Measurements from ENCODE around the gene RHBDL2. TPM values are rescaled to one million over a fixed set of nuclear protein-coding genes. Genes with fewer than 3 reads are reported as not detected.

The RHBDL2 gene
- total and polyA plus RNA-seq, 2 of the 13 experiments (the other 11 are each of a cell fraction or from before 2014, with no cell fraction given): 3.3 to 5.4 TPM

DNA sequence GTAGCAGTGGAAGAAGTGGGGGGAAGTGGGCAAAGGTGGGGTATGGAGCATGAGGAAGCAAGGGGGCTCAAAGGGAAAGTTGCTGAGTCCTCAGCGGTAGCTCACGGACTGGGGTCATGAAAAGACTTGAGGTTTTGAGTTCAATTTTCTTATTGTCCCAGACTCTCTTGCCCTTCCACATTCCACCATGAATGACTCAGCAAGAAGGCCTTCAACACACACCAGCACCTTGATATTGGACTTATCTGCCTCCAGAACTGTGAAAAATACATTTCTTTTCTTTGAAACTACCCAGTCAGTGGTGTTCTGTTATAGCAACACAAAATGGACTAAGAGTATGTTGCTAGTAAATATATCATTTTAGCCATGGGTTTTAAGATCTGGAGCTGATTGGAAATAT lies 17.3 kb upstream of the RHBDL2 start (continued):
- TF ChIP-seq, protein P1, sequence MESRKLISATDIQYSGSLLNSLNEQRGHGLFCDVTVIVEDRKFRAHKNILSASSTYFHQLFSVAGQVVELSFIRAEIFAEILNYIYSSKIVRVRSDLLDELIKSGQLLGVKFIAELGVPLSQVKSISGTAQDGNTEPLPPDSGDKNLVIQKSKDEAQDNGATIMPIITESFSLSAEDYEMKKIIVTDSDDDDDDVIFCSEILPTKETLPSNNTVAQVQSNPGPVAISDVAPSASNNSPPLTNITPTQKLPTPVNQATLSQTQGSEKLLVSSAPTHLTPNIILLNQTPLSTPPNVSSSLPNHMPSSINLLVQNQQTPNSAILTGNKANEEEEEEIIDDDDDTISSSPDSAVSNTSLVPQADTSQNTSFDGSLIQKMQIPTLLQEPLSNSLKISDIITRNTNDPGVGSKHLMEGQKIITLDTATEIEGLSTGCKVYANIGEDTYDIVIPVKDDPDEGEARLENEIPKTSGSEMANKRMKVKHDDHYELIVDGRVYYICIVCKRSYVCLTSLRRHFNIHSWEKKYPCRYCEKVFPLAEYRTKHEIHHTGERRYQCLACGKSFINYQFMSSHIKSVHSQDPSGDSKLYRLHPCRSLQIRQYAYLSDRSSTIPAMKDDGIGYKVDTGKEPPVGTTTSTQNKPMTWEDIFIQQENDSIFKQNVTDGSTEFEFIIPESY (CRISPR knock-in tag; IDR thresholded peaks at IDR 0.05): 0 out of 2 replicates have a peak, but pooled peaks have one; percentile 42
- TF ChIP-seq NFE2 (CRISPR knock-in tag; IDR thresholded peaks at IDR 0.05): peak; percentile 87; the same call in 1 of the 2 replicates
- no peak for TF ChIP-seq HNF4G (IDR thresholded peaks at IDR 0.05; ENCODE audit: borderline replicate concordance, low read depth, low read length)
- TF ChIP-seq HNF4G (CRISPR knock-in tag; IDR thresholded peaks at IDR 0.05; ENCODE audit: borderline replicate concordance, low read depth): no peak
- TF ChIP-seq ZKSCAN1 (IDR thresholded peaks at IDR 0.05; ENCODE audit: low read length): no peak
- no peak for TF ChIP-seq TCF7 (IDR thresholded peaks at IDR 0.05; ENCODE audit: low read depth)
- TF ChIP-seq YEATS4 (CRISPR knock-in tag; IDR thresholded peaks at IDR 0.05; ENCODE audit: borderline replicate concordance): no peak
- TF ChIP-seq, protein P2, sequence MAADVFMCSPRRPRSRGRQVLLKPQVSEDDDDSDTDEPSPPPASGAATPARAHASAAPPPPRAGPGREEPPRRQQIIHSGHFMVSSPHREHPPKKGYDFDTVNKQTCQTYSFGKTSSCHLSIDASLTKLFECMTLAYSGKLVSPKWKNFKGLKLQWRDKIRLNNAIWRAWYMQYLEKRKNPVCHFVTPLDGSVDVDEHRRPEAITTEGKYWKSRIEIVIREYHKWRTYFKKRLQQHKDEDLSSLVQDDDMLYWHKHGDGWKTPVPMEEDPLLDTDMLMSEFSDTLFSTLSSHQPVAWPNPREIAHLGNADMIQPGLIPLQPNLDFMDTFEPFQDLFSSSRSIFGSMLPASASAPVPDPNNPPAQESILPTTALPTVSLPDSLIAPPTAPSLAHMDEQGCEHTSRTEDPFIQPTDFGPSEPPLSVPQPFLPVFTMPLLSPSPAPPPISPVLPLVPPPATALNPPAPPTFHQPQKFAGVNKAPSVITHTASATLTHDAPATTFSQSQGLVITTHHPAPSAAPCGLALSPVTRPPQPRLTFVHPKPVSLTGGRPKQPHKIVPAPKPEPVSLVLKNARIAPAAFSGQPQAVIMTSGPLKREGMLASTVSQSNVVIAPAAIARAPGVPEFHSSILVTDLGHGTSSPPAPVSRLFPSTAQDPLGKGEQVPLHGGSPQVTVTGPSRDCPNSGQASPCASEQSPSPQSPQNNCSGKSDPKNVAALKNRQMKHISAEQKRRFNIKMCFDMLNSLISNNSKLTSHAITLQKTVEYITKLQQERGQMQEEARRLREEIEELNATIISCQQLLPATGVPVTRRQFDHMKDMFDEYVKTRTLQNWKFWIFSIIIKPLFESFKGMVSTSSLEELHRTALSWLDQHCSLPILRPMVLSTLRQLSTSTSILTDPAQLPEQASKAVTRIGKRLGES (CRISPR knock-in tag; IDR thresholded peaks at IDR 0.05; ENCODE audit: borderline replicate concordance): no peak
- no peak for TF ChIP-seq ZSCAN9 (CRISPR knock-in tag; IDR thresholded peaks at IDR 0.05; ENCODE audit: borderline replicate concordance)
- TF ChIP-seq ZNF564 (CRISPR knock-in tag; IDR thresholded peaks at IDR 0.05): peak; percentile 96
- TF ChIP-seq FOXP4 (CRISPR knock-in tag; IDR thresholded peaks at IDR 0.05): no peak
- no peak for TF ChIP-seq RFX5 (IDR thresholded peaks at IDR 0.05; ENCODE audit: low read depth, low read length)
- TF ChIP-seq CBX1 (IDR thresholded peaks at IDR 0.05; ENCODE audit: low read depth): no peak
- TF ChIP-seq HDAC6 (IDR thresholded peaks at IDR 0.05; ENCODE audit: low read depth, low read length): no peak
- TF ChIP-seq ZNF777 (CRISPR knock-in tag; IDR thresholded peaks at IDR 0.05): no peak
- no peak for TF ChIP-seq ZNF7 (CRISPR knock-in tag; IDR thresholded peaks at IDR 0.05)
- TF ChIP-seq ZNF549 (CRISPR knock-in tag; IDR thresholded peaks at IDR 0.05): no peak
- TF ChIP-seq RBM22 (optimal IDR thresholded peaks at IDR 0.05; ENCODE audit: low read length): no peak
- no peak for TF ChIP-seq KAT8 (CRISPR knock-in tag; IDR thresholded peaks at IDR 0.05)
- no peak for TF ChIP-seq MED1 (CRISPR knock-in tag; IDR thresholded peaks at IDR 0.05)
- TF ChIP-seq TOE1 (CRISPR knock-in tag; IDR thresholded peaks at IDR 0.05): no peak
- no peak for TF ChIP-seq SP4 (CRISPR knock-in tag; IDR thresholded peaks at IDR 0.05)
- TF ChIP-seq, protein P3, sequence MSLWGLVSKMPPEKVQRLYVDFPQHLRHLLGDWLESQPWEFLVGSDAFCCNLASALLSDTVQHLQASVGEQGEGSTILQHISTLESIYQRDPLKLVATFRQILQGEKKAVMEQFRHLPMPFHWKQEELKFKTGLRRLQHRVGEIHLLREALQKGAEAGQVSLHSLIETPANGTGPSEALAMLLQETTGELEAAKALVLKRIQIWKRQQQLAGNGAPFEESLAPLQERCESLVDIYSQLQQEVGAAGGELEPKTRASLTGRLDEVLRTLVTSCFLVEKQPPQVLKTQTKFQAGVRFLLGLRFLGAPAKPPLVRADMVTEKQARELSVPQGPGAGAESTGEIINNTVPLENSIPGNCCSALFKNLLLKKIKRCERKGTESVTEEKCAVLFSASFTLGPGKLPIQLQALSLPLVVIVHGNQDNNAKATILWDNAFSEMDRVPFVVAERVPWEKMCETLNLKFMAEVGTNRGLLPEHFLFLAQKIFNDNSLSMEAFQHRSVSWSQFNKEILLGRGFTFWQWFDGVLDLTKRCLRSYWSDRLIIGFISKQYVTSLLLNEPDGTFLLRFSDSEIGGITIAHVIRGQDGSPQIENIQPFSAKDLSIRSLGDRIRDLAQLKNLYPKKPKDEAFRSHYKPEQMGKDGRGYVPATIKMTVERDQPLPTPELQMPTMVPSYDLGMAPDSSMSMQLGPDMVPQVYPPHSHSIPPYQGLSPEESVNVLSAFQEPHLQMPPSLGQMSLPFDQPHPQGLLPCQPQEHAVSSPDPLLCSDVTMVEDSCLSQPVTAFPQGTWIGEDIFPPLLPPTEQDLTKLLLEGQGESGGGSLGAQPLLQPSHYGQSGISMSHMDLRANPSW (CRISPR knock-in tag; IDR thresholded peaks at IDR 0.05; ENCODE audit: borderline replicate concordance): no peak
- peak; percentile 22 for TF ChIP-seq TEAD3 (CRISPR knock-in tag; optimal IDR thresholded peaks at IDR 0.05; ENCODE audit: borderline replicate concordance)
- no peak for TF ChIP-seq RXRA (CRISPR knock-in tag; IDR thresholded peaks at IDR 0.05)
